Fibroblast of skin of abdomen (primary cell): ENCODE data around the gene PIGZ.

ENCODE experiments used
- DNase-seq: peaks from one replicate; pipeline ENCODE4 v3.0.0-alpha.2; 2013

PIGZ gene

DNA sequence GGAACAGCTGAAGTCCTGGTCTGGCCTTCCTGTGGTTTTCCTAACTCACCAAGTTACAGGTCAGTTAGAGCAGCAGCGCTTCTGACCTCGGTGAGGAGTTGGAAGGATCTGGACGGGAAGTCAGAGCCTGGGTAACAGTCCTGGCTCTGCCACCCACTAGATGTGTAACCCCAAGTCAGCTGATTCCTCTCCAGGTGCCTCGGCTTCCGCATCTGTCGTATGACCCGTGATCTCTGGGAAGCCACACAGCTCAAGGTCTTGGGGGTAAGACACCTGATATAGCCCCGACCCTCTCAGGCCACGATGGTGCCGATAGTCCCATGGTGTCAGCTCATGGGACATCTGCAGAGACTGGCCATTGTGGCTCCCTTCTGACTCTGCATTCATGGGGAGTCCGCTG is 8.3 kb upstream of the PIGZ start:
- DNase-seq = no peak

DNA sequence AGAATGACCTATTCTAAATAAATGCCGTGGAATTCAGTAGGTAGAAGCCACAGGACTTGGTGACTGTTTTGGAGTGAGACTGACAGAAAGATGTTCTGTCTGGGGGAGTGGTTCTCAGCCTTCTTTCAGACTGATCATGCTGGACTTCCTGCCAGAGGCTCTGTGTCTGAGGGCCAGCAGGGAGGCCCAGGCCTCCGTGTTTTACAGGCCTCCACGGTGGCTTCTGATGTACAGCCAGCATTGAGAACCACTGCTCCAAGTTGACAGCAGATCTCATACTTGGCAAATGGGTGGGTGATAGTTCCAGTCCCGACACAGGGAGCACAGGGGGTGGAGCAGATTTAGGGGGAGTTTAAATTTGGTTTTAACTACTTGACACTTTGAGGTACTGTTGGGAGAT is 6.7 kb upstream of the PIGZ start:
- DNase-seq = no peak

DNA sequence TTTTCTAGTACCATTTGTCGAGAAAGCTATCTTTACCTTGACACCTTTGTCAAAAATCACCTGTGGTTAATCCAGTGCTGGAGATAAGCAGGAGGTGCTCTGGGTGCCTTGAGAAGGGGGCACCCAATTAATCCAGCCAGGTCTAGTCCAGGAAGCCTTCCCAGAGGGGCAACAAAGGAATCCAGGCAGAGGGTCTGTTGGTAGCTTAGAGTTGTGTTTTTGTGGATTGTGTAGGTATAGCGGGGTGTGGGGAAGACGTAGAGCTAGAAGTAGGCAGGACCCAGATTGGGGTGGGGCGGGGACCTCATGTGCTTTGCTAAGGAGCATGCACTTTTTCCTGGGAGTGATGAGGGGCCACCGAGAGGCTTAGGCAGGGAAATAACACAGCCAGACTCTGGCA is 6.0 kb upstream of the PIGZ start:
- DNase-seq = no peak

DNA sequence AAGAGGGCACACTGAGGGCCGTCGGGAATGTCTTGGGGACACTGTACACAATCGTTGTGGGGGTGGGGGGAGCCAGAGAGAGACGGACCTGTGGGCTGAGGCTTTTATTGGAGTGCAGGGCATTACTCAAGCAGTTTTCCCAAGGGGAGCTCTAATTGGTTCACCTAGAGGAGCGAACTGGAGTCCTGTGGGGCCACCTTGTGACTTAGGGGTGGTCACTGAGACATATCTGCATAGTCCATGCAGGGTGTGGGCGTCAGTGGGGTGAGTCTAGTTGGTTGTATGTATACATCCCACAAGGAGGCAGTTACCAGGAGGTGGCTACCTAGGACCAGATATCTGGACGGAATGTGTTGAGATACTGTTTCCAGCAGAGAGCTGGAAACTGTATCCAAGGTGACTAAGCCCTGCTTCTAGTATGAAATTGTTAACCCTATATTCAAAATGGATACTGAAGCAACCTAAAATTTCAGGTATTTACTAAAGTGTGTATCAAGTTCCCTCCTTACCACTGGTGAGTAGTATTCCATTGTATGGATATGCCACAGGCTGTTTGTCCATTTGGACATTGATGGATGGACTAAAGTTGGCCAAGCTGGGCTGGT is 2.6 kb upstream of the PIGZ start:
- DNase-seq = no peak

DNA sequence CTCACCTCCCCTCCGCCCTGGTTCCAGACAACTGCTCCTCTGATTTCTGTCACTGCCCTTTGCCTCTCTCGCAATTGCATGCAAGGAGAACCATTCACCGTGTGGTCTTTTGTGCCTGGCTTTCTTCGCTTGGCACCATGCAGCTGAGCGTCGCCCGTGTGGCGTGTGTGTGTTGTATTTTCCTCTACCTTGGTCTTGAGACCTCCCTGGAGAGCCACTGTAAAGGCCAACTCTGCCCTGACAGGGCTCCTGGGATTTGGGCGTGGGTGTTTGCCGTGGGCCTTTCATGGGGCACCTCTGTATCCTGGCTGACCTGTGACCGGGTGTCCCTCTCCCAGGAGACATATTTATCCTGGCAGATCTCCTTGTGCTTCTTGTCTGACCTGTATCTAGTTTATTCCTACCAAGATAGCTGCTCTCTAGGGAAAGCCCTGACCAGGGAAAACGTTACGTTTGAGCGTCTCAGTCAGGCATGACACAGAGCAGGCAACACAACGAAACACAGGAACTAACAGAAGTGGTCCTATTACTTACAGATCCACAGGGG is 2.0 kb upstream of the PIGZ start:
- no peak for DNase-seq

DNA sequence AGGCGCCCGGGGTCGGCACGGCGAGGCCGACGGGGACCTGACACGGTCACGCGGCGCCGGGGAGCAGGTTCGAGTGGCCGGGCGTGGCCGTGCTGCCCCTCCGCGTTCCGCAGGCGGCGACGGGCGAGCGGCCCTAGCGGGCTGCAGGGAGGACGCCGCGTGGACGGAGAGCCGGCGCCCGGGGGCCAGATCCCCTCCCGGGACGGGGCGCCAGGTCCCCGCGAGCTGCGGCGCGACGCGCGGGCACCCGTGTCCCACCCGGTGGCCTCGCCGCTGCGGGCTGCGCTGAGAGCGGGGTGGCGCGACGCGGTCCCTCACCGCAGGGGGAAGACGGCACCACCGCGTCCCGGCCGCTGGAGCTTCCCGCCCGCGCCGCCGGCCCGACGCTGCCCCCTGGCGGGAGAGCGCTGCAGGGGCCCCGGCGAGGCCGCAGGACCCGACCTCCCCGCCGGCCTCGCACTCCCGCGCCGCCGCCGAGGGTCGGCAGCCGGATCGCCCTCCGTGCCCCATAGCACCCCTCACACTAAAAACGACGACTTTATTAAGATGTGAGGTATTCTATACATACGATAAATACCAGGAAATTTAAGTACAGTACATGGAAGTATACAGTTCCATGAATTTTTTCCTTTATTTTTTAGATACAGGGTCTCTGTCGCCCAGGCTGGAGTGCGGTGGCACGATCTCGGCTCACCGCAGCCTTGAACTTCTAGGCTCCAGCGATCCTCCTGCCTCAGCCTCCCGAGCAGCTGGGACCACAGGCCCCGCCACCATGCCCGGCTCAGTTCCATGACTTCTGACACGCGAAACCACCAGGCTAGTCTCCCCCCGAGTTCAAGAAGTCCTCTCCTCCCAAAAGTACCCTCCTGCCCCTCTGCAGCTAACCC is 1.3 kb upstream of the PIGZ start:
- peak; percentile 46 for DNase-seq

DNA sequence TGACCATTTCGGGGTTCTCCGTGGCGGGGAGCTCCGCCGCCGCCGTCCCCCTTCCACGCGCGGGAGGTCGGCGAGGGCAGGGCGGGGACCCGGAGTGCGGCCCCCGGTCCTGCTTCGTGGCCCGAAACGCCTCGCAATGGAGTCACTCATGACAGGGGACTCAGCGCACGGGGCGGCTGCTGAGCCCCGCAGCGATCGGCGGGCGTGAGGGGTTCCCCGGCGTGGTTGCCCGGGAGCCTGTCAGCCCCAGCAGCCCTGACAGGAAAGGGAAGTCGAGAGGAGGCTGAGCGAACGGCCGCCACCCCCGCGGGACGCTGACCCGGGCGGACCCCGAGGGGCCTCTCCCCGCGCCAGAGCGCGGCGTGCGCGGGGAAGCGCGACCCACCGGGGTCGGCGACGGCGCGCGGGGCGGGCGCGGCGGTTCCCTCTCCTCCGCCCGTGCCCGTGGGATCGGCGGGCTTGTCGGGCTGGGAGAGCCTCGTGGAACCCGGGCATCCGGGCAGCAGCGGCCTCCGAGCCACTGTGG is 564 bp upstream of the PIGZ start:
- no peak for DNase-seq

DNA sequence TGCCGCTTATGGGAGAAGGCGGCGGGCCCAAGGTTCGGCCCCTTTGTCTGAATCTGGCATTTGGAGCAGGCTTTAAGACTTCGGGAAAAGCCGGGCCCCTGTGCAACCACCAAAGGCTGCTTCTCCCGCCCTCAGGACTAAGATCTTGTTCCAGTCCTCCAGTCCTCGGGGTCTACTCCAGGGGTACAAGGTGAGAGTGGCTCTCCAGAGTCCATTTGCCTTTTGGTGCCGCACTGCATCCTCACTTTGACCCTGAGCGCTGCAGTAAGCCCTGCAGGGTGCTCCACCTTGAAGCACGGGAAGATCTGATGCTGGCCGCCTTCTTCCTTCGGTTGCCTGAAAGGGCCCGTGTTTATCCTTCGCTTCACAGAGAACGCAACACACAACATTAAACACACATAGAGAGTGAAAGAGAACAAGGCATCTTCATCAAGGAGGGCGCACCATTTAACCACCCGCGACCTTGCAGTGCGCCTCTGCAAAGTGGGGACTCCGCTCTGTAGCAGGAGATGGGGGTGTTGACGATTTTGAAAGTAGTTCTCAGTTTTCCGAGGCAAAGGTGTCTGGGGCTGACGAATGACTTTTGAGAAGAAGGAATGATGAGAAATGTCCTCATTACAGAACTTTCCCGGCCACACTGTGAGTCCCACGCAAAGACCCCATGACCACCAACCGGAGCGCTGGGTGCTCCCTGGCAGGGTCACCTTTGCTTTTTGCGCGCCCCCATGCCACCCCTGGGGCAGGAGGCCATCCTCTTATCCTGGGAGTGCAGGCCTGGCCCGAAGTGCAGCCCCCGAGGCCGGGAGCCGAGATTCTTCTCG is 1.0 kb downstream of the PIGZ start:
- DNase-seq = no peak

DNA sequence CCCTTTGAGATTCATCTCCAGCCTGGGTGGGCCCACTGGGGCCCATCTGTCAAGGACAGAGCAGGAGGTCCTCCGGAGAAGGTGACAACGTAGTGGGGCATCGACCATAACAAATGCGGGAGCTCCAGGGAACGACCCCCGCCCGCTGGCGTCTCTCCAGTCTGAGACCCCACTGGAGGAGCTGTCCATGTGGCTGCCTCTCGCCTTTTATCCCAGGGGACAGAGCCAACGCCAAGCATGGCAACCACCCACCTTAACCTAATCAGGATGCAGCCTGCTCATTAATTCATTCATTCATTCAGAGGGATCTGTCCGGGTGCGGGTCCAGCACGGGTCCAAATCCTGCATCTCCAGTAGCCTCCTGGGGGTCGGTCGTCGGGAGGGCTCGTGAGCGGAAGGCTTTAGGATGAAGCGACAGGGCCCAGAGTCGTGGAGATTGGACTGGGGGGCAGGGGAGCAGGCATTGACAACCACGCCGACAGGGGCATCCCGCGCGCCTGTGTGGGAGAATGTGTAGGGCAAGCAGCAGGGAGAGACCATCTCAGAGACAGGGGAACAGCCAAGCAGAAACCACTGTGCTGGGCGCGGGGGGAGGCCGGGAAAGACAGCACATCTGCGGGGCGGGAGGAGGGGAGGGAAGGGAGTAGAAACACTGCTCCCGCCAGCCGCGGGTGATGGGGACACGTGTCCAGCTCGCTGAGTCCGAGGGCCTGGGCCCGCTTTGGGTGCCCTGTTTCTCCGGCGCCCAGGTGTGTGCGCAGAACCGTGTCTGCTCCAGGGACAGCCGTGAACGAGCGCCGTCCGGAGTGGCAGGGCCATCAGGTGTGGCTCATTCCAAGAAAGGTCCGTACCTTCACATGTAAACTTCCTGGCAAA is 1.9 kb downstream of the PIGZ start:
- DNase-seq = peak; percentile 28

DNA sequence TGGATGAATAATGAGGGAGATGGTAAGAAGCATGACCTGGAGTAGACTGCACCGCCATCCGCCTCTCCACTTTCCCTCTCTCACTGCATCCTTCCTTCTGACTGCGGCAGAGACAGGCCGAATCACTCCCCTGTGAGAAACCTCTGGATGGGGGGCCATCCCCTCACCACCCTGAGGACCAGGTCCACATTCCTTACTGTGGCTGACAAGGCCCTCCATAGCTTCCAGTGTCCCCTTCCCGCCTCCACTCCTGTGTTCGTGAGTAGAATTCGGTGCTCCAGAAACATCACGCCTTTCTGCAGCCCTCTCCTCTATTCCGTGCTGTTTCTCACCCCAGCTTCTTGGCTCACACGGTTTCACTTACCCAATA is 2.8 kb downstream of the PIGZ start:
- no peak for DNase-seq

DNA sequence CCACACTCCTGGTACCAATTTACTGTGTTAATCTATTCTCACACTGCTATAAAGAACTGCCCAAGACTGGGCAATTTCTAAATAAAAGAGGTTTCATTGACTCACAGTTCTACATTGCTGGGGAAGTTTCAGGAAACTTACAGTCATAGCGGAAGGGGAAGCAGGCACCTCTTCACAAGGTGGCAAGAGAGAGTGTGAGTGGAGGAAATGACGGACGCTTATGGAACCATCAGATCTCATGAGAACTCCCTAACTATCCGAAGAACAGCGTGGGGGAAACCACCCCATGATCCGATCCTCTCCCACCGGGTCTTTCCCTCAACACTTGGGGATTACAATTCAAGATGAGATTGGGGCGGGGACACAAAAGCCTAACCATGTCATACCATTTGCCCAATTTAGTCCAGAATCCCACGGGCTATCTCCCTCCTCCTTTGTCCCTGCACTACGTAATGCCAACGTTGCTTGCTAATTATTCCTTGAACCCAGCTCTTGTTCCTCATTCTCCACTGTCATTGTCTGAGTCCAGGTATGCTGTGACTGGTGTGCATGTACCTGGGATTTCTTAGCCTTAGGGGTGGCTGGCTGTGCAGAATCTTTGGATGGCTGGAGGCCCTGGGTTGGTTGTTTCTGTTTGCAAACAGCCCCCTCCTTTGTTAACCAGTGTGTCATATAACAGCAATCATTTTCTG is 3.4 kb downstream of the PIGZ start:
- DNase-seq = no peak

DNA sequence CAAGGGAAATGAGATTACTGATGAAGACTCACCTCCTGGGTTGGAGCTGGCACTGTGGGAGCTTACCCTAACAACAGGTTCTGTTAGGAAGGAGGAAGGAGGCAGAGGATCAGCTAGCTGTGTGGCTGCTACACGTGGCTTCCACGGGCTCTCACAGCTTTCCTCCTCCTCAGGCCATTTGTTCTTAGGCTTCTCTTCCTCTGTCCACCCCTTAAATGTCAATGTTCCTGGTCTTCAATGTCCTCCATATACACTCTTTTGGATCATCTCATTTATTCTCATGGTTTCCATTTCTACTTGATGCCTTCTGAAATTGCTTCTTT is 5.0 kb downstream of the PIGZ start:
- DNase-seq = no peak

DNA sequence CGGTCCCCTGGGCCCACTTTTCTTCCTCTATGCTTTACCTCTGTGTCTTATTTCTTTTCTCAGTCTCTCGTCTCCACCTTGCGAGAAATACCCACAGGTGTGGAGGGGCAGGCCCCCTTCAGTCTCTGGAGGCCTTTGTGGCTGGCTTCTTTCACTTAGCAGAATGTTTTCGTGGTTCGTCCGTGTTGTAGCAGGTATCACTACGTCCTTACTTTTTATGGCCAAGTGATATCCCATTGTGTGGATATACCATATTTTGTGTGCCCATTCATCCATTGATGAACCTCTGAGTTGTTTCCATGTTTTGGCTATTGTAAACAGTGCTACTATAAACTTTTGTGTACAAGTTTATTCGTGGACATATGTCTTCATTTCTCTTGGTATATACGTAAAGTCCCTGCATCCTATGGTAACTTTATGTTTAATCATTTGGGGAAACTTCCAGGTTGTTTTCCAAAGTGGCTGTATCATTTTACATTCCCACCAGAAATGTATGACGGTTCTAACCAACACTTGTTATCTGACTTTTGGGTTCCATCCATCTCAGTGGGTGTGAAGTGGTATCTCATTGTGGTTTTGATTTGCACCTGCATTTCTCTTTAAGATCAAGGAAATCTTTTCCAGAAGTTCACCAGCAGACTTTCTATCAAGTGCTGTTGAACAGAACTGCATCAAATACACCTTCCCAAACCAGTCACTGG is 5.6 kb downstream of the PIGZ start:
- no peak for DNase-seq

DNA sequence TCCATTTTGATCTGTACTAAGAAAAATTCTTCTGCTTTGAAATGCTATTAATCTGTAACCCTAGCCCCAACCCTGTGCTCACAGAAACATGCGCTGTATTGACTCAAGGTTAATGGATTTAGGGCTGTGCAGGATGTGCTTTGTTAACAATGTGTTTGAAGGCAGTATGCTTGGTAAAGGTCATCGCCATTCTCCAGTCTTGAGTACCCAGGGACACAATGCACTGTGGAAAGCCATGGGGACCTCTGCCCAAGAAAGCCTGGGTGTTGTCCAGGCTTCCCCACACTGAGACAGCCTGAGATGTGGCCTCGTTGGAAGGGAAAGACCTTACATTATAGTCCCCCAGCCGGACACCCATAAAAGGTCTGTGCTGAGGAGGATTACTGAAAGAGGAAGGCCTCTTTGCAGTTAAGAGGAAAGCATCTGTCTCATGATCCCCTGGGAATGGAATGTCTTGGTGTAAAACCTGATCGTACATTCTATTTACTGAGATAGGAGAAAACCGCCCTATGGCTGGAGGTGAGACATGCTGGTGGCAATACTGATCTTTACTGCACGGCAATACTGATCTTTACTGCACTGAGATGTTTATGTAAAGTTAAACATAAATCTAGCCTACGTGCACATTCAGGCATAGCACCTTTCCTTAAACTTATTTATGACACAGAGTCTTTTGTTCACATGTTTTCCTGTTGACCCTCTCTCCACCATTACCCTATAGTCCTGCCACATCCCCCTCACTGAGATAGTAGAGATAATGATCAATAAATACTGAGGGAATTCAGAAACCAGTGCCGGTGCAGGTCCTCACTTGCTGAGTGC is 6.3 kb downstream of the PIGZ start:
- DNase-seq = no peak

DNA sequence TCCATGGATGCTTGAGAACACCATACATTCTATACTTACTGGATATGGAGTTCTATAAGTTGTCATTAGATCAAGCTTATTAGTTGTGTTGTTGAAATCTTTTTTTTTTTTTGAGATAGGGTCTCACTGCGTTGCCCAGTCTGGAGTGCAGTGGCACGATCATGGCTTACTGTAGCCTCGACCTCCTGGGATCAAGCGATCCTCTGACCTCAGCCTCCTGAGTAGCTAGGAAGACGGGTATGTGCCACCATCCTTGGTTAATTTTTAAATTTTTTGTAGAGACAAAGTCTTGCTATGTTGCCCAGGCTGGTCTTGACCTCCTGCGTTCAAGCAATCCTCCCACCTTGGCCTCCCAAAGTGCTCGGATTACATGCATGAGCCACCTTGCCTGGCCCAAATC is 13.8 kb downstream of the PIGZ start:
- no peak for DNase-seq

DNA sequence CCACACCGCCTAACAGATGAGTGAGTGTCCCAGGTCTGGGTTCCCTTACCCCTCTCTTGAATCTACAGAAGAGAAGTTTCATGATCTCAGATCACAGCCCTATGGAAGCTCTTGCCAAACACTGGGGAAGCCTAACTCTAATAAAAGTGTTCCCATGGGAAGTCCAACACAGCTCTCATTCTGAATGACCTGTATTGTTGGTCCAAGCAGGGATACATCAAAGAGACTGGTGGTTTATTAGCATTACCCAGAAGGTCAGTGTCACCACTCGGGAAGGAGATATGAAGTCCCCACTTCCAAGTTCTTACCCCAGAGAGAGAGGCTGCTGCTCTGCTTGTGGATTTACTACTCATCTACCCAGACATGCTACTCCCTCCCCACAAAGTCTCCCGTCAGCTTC is 17.3 kb downstream of the PIGZ start:
- DNase-seq = no peak

DNA sequence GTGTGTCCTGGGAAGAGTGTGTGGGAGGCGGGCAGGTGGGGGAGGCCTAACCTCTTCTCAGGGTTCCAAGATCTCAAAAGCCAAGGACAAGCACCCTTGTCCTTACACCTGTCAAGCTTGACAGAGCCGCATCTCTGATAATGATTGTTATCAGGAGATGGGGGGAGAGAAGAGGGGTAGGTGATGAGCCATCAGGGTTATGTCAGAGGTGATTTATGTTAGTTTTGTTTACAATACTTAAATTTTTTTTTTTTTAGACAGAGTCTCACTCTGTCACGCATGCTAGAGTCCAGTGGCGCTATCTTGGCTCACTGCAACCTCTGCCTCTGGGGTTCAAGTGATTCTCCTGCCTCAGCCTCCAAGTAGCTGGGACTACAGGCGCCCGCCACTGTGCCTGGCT is 18.9 kb downstream of the PIGZ start:
- DNase-seq = no peak

DNA sequence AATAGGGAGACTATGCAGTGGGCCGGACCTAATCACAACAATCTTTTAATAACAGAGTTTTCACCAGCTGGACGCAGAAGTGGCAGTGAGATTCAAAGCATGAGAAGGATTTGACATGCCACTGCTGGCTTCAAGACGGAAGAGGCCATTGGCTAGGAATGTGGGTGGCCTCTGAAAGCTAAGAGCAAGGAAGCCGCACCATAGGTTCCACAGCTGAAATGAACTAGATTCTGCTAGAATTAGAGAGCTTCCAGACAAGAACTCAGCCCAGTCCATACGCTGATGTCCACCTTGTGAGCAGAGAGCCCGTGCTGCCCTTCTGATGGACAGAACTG is 19.4 kb downstream of the PIGZ start:
- DNase-seq = no peak

DNA sequence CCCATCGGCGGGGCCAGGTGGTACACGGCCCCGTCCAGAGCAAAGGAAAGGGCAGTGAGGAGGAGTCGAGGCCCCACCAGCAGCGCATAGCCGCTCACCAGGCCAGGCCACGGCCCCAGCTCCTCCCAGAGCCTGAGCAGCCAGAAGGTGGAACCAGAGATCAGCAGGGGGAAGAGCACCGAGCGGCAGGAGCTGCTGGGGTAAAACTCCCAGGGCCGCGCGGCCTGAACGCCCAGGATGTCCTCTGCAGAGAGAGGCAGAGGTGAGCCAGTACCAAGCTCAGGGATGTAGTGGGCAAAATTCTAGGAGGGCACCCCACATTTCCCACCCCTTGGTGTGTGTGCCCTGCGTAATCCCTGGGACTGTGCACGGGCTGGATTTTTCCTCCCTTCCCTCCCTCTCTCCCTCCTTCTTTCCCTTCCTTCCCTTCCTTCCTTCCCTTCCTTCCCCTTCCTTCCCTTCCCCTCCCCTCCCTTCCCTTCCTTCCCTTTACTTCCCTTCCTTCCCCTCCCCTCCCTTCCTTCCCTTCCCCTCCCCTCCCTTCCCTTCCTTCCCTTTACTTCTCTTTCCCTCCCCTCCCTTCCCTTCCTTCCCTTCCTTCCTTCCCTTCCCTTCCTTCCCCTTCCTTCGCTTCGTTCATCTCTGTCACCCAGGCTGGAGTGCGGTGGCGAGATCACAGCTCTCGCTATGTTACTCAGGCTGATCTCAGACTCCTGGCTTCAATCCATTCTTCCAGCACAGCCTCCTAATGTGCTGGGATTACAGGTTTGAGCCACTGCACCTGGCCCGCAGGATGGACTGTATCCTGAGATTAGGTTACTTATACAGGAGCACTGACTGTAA is 20.0 kb downstream of the PIGZ start:
- DNase-seq = no peak
